ENCODE data around the gene LRIG3.
"Not testable (repeated sequence)": the region's sequence is repeated elsewhere in the genome, so short reads cannot be mapped to it uniquely, and the experiment has no call there.

The LRIG3 gene

DNA sequence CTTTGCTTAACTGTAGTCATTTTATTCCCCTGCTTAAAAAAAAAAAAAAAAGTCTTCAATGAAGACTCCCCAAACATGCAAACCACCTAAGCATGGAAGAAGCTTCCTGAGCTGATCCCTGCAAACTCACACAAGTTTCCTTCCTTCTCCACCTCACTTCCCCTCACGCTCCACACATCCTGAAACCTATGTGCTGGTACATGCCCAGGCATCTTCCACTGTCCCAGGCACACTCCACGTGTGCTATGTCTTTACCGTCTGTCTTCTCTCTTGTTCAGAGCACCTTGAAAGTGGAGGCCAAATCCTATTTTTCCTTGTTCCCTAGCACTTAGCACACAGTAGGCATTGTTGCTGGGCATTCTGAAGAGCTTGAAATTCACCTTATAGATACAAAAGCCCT lies 13.4 kb downstream of the LRIG3 start:
- no peak for DNase-seq (ENCODE audit: low spot score)

- DNase-seq (ENCODE audit: low spot score), result no peak
Measured at GRCh38 chr12:58905422-58905821, 14.9 kb downstream of the LRIG3 start.

- not testable (repeated sequence) for DNase-seq (ENCODE audit: low spot score)
Measured at GRCh38 chr12:58902726-58903125, 17.6 kb downstream of the LRIG3 start.

GRCh38 chr12:58901664-58902063 lies 18.6 kb downstream of the LRIG3 start:
- DNase-seq (ENCODE audit: low spot score), result no peak

DNA sequence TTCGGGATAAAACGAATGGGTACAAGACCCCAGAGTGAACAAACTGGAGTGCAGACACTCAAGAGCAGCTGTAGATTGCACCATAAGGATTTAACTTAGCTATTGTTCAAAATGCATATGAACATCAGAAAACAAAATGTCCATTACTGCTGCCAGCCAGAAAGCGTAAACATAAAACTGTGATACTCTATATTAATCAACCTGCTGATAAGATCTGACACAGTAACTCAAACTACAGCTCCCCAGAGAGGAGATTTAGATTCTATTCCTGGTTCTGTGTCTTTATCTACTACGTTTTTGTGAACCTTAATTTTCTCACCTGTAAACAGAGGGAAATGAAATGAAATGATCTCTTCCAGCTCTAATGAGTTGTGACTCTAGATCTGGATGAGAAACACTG lies 22.3 kb downstream of the LRIG3 start:
- no peak for DNase-seq (ENCODE audit: low spot score)

DNA sequence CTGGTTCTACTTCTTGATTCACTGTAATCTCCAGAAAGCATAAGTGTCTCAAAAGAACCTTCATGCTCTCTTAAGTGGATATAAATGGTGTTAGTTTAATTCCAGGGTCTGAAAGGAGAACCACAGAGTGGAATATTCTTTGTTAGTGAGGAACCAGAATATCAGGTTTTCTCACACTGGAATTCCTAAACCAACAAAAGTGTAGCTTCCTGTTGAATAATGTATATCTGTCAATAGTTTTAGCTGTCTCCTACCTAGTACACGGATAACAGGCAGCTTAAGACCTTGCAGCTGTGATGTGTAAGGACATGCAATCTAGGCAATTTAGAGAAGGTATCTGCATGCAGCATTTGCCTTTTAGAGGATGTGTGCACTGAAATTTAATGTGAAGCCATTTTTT lies 24.0 kb downstream of the LRIG3 start:
- DNase-seq (ENCODE audit: low spot score), result no peak

- no peak for DNase-seq (ENCODE audit: low spot score)
Measured at GRCh38 chr12:58895053-58895452, 25.3 kb downstream of the LRIG3 start.

DNA sequence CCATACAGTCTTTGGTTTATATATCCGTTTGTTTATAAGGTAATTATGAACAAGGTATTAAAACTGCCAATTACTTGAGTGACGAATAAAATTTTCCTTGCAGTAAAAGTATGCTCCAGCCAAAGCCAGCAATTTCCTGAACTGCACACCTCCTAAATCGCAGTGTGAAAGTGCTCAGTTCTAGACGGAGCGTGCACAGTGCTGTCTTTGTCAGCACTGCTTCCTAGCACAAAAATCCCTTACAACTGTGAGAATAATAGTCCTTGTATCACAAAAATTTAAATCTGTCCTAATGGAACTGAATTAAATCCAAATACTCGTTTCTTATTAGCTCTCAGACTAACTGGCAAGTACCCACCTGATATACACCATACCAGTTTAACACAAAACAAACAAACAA lies 26.3 kb downstream of the LRIG3 start:
- no peak for DNase-seq (ENCODE audit: low spot score)

- no peak for DNase-seq (ENCODE audit: low spot score)
Measured at GRCh38 chr12:58893495-58893894, 26.8 kb downstream of the LRIG3 start.

GRCh38 chr12:58889557-58889956 lies 30.7 kb downstream of the LRIG3 start:
- no peak for DNase-seq (ENCODE audit: low spot score)

GRCh38 chr12:58888131-58888783 lies 32.0 kb downstream of the LRIG3 start:
- DNase-seq (ENCODE audit: low spot score), result peak; percentile 74

GRCh38 chr12:58887068-58887467 lies 33.2 kb downstream of the LRIG3 start:
- no peak for DNase-seq (ENCODE audit: low spot score)

DNA sequence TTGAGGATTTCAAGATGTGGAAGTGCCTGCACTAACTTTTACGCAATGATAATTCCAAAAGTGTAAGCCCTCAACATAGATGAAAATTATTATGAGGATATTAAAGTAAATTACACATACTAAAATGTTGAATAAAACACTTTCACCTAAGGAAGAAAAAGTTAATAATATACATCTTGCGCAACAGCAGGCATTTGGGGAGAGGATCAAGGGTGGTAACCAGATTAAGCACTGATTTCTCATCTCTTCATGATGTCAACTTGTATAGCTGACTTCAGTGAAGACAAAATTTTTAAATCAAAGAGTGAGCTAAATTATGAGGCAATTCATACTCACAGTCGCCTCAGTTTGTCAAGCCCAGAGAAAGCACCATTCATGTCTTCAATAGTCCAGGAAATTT lies 33.8 kb downstream of the LRIG3 start:
- DNase-seq (ENCODE audit: low spot score), result no peak

- no peak for DNase-seq (ENCODE audit: low spot score)
Measured at GRCh38 chr12:58884916-58885315, 35.4 kb downstream of the LRIG3 start.

DNA sequence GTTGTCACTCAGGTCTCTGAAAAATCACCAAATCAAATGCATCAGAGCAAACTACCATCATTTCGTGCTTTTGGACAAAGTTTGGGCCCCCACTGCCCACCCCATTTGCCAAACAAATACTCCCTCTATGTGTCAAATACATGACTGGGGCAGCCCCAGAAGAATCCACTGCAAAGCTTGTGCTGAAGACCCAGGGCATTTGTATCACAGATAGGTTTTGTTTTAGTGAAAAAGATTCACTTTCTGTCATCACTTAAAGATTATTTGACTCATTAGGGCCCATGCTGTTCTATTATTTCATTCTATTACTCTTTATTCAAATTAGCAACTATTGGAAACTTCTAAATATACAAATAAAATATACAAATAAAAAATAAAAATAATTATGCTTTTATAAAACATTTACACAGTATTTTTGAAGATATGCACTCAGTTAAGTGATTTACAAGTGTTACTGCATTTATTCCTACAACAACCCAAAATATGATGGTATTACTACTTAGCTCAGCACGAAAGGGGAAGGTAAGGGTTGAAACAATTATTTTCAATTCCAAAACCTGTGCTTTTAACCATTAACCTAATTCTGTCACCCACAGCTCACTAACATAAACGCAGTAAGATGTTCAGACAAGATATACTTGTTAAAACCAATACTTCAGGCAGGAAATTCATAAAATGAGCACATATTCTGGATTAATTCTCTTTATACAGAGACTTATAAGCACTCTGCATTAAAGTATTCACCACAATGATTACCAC lies 36.5 kb downstream of the LRIG3 start:
- DNase-seq (ENCODE audit: low spot score), result no peak

- DNase-seq (ENCODE audit: low spot score), result no peak
Measured at GRCh38 chr12:58882826-58883225, 37.5 kb downstream of the LRIG3 start.

GRCh38 chr12:58881816-58882215 lies 38.5 kb downstream of the LRIG3 start:
- DNase-seq (ENCODE audit: low spot score), result no peak

- DNase-seq (ENCODE audit: low spot score), result no peak
Measured at GRCh38 chr12:58880639-58881038, 39.7 kb downstream of the LRIG3 start.

DNA sequence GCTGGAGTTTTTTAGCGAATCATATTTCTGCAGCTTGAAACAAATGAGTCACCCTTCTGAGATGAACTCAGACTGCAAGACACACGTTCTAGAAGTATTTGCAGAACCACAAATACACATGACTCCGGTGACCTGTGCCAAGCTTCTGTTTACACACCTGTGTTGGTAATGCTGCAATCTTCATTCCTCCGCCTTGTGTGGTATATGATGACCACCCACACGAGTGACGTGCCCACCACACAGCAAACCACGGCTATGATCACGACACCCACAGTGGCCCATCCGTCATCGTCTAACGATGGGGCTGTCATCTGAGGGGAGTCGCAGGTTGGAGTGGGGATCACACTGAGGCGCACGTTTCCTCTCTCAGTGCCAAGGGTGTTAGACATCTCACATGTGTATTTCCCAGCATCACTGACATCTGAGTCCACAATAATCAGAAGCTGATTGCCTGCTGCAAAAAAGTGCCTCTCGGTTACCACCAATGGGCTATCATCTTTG lies 43.0 kb downstream of the LRIG3 start:
- DNase-seq (ENCODE audit: low spot score), result peak; percentile 63

- DNase-seq (ENCODE audit: low spot score), result peak; percentile 24
Measured at GRCh38 chr12:58873496-58873895, 46.8 kb downstream of the LRIG3 start.

DNA sequence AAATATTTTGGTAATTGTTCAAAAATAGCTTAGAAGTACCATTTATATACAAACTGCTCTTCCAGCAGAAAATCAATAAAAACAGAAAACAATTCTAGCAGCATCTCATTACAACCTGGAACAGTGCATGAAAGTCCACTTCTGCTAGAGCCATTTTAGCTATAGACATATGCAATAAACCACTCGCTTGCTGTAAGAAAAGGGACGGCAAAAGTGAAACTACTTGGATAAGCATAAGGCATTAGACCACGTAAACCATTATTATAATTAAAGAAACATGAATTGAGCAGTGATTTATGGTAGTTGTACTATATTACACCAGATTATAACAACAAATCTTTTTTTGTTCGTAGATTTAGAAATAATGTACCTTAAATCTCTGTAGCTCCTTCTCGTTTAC lies 48.7 kb downstream of the LRIG3 start:
- DNase-seq (ENCODE audit: low spot score), result no peak

DNA sequence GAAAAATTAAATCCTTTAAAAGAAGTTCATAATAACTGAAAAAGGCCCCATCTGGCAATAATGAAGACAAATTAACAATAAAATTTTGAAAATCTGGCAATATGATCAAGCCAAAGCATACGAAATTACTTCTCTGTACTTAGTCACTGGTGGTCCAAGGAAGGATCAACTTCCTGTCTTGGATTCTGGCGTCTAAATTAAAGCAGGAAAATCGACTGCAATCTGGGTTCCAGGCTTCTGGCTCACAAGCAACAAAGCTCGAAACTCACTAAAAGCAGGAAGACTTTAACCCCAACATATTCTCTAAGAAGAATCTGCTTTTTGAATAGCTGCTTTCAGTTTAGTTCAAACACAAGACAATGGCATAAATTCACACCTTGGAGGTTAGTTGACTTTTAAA lies 49.7 kb downstream of the LRIG3 start:
- DNase-seq (ENCODE audit: low spot score), result no peak

DNA sequence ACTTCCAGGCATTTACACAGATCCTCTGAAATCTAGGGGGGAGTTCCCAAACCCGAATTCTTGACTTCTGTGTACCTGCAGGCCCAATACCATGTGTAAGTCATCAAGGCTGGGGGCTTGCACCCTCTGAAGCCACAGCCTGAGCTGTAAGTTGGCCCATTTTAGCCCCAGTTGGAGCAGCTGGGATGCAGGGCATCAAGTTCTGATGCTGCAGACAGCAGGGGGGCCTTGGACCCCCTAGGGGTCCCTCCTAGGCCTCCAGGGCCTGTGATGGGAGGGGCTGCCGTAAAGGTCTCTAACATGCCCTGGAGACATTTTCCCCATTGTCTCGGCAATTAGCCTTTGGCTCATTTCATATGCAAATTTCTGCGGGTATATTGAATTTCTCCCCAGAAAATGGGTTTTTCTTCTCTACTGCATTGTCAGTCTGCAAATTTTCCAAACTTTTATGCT lies 59.5 kb downstream of the LRIG3 start:
- DNase-seq (ENCODE audit: low spot score), result no peak

Measured in AG08395 (cell line).